Activated naive CD4-positive, alpha-beta T cell treated with anti-CD3 and anti-CD28 coated beads, Interleukin-2, amount 50 U/mL, for 24 hours (primary cell): Measurements from ENCODE around the gene ELAPOR2.

Experiments
- H3K27ac Mint-ChIP-seq: one replicate; pipeline ENCODE4 v1.8.0; 2021; ENCODE audit warnings: mild to moderate bottlenecking, mixed read lengths
- H3K27me3 Mint-ChIP-seq: one replicate; pipeline ENCODE4 v1.8.0; 2021; ENCODE audit warnings: mixed read lengths
- H3K36me3 Mint-ChIP-seq: one replicate; pipeline ENCODE4 v1.8.0; 2021; ENCODE audit warnings: mixed read lengths
- H3K4me1 Mint-ChIP-seq: one replicate; pipeline ENCODE4 v1.8.0; 2021; ENCODE audit warnings: mixed read lengths
- H3K4me3 Mint-ChIP-seq: one replicate; pipeline ENCODE4 v1.8.0; 2021; ENCODE audit warnings: mild to moderate bottlenecking, mixed read lengths
- H3K9me3 Mint-ChIP-seq: one replicate; pipeline ENCODE4 v1.8.0; 2021; ENCODE audit warnings: mixed read lengths

ELAPOR2 gene

DNA sequence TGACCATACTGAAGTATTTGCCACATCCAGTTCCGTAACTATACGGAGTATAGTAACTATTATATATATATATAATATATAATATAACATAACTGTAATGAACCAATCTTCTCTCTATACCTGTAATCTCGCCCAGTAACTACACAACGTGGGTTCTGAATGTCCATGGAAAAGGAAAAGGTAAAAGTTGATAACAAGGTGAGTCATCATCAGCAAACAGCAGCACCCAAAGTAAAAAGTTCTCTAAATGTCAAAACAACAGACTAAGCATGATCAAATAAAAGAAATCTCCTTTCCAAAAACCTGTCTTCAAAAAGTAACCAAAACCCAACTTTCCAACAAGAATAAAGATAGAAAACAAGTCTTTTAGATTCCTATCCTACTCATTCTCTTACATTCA lies 42.8 kb downstream of the ELAPOR2 start:
- H3K4me1 Mint-ChIP-seq, result no peaks in the 10 kb centered on the region
- H3K36me3 Mint-ChIP-seq, result no peaks in the 10 kb centered on the region
- H3K27me3 Mint-ChIP-seq, result no peaks in the 10 kb centered on the region
- H3K4me3 Mint-ChIP-seq, result no peak overlapping the region
- no peak overlapping the region for H3K27ac Mint-ChIP-seq
- H3K9me3 Mint-ChIP-seq, result no peaks in the 10 kb centered on the region

GRCh38 chr7:87013840-87014190 lies 45.6 kb downstream of the ELAPOR2 start:
- no peak overlapping the region for H3K27ac Mint-ChIP-seq
- no peaks in the 10 kb centered on the region for H3K9me3 Mint-ChIP-seq
- H3K27me3 Mint-ChIP-seq, result no peaks in the 10 kb centered on the region
- H3K4me3 Mint-ChIP-seq, result no peak overlapping the region
- H3K4me1 Mint-ChIP-seq, result no peaks in the 10 kb centered on the region
- H3K36me3 Mint-ChIP-seq, result no peaks in the 10 kb centered on the region

GRCh38 chr7:87013136-87013839 lies 46.2 kb downstream of the ELAPOR2 start:
- no peak overlapping the region for H3K27ac Mint-ChIP-seq
- no peaks in the 10 kb centered on the region for H3K27me3 Mint-ChIP-seq
- no peaks in the 10 kb centered on the region for H3K36me3 Mint-ChIP-seq
- no peak overlapping the region for H3K4me3 Mint-ChIP-seq
- no peaks in the 10 kb centered on the region for H3K4me1 Mint-ChIP-seq
- H3K9me3 Mint-ChIP-seq, result no peaks in the 10 kb centered on the region
